GM18519 (cell line): ENCODE measurements around the gene RSL1D1.
"Not testable (repeated sequence)": the region's sequence is repeated elsewhere in the genome, so short reads cannot be mapped to it uniquely, and the experiment has no call there.

ENCODE experiments used
- ATAC-seq: cut with Tn5 transposase; IDR thresholded peaks from one replicate; pipeline ENCODE4 v1.9.1; 2021; ENCODE audit warnings: mild to moderate bottlenecking, moderate library complexity; ENCODE audit not compliant: unreplicated experiment, low FRiP score

Gene RSL1D1

GRCh38 chr16:11848842-11849241 is 2.5 kb downstream of the RSL1D1 start:
- ATAC-seq, result no peak

- ATAC-seq, result no peak
Observed at GRCh38 chr16:11844499-11844898, 6.8 kb downstream of the RSL1D1 start.

DNA sequence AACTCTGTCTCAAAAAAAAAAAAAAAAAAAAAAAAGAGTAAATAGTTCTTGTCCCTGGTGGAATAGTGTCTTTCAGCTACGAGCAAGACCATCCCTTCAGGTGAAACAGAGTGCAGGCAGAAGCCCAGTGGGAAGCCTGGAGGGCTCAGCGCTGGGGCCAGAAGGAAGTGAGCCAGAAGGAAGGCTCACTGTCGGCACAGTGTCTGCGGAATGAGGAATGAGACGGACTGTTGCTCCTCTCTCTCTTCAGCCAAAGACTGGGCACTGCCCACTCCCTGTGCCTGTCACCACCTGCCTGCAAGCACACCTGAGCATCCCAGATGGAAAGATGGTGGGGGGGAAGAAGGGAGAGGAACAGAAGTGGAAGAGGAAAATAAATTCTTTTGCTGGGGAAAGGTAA is 7.5 kb downstream of the RSL1D1 start:
- ATAC-seq, result no peak

GRCh38 chr16:11843206-11843605 is 8.1 kb downstream of the RSL1D1 start:
- ATAC-seq, result no peak

DNA sequence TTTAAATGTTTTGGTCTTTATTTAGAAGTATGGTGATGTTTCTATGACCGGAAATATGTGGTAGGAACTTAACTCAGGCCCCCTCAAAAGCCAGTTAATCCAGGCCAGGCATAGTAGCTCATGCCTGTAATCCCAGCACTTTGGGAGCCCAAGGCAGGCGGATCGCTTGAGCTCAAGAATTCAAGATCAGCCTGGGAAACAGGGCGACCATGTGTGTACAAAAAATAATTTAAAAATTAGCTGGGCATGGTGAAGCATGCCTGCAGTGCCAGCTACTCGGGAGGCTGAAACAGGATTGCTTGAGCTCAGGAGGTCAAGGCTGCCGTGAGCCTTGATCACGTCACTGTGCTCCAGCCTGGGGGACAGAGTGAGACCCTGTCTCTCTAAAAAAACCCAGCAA is 10.3 kb downstream of the RSL1D1 start:
- no peak for ATAC-seq

DNA sequence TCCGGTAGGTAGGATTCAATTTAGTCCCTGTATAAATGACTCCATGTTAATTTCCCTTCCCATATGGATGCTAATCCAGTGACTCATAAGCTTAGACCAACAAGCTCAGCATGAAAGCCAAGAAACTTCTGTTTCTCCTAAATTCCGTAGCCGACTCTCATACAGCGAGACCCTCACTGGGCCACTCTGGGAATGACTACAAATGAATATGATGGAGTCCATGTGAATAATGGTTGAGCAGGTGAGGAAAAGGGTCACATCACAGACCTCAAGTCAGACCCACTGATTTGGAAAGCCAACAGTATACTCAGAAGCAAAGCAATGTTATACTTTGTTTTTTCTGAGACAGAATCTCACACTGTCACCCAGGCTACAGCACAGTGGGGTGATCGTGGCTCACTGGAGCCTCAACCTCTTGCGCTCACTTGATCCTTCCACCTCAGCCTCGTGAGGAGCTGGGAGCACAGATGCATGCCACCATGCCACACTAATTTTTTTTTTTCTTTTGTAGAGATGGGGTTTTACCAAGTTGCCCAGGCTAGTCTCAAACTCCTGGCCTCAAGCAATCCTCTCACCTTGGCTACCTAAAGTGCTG is 14.6 kb downstream of the RSL1D1 start:
- no peak for ATAC-seq

- ATAC-seq, result no peak
Observed at GRCh38 chr16:11835891-11836649, 15.3 kb downstream of the RSL1D1 start.

GRCh38 chr16:11835309-11835708 is 16.0 kb downstream of the RSL1D1 start:
- ATAC-seq, result no peak

GRCh38 chr16:11833951-11834695 is 17.2 kb downstream of the RSL1D1 start:
- no peak for ATAC-seq

GRCh38 chr16:11828696-11829095 is 22.6 kb downstream of the RSL1D1 start:
- ATAC-seq, result no peak

DNA sequence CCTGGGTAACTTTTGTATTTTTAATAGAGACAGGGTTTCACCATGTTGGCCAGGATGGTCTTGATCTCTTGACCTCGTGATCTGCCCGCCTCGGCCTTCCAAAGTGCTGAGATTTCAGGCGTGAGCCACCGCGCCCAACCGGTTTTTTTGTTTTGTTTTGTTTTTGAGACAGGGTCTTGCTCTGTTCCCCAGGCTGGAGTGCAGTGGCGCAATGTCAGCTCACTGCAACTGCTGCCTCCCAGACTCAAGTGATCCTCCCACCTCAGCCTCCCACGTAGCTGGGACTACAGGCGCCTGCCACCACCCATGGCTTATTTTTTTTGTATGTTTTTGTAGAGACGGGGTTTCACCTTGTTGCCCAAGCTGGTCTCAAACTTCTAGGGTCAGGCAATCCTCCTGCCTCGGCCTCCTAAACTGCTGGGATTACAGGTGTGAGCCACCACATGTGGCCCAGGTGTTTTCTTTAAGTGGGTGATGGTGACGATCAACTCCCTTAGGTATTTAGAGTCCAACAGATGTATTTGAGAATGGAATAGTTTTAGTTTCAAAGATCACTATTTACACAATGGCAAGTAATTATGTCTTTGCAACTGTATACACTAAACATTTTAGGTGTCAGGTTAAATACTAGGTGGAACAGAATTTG is 25.7 kb downstream of the RSL1D1 start:
- ATAC-seq, result not testable (repeated sequence)

DNA sequence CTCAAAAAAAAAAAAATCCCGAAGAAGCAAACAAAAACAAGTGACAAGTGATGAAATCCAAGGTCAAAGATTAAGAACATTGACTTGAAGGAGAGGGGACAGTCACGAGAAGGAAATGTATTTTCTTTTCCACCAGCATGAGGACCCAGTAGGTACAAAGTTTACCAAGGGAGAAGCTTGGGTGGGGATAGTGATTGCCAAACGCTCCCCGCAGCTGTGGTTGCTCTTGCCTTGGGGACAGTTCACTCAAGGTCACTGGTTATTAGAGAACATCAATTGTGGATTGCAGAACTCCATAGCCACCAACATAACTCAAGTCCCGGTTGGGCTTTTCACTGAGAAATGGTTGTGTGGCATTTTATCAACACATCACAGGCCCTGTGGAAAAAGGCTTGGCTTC is 27.0 kb downstream of the RSL1D1 start:
- no peak for ATAC-seq

DNA sequence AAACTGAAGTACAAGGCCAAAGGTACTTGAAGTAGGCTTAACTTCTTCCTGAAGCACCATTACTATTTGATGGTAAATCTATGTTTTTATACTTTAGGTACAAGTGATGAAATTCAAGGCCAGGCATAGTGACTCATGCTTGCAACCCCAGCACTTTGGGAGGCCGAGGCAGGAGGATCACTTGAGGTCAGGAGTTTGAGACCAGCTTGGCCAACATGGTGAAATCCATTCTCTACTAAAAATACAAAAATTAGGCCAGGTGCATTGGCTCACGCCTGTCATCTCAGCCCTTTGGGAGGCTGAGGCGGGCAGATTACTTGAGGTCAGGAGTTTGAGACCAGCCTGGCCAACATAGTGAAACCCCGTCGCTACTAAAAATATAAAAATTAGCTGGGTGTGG is 27.7 kb downstream of the RSL1D1 start:
- not testable (repeated sequence) for ATAC-seq

DNA sequence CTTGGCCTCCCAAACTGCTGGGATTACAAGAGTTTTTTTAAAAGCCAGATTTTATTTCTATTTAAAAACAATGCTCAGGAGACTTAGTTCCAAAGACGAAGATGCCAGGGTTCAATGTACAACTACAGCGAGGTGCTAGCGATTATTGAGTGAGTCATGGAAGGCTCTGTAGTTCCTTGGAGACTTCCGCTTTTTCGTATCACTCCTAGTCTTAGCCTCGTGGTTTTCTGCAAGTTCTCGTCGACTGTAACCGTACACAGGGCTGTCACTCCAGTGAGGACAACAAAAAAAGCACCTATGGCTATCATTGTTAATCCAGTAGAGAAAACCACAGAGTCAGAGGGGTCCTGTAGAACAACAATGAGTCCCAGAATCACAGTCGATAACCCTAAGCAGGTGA is 31.5 kb downstream of the RSL1D1 start:
- no peak for ATAC-seq

- not testable (repeated sequence) for ATAC-seq
Observed at GRCh38 chr16:11818970-11819369, 32.4 kb downstream of the RSL1D1 start.

GRCh38 chr16:11816123-11816522 is 35.2 kb downstream of the RSL1D1 start:
- no peak for ATAC-seq

- not testable (repeated sequence) for ATAC-seq
Observed at GRCh38 chr16:11814800-11815199, 36.5 kb downstream of the RSL1D1 start.

- ATAC-seq, result no peak
Observed at GRCh38 chr16:11806721-11807120, 44.6 kb downstream of the RSL1D1 start.

GRCh38 chr16:11805556-11805955 is 45.8 kb downstream of the RSL1D1 start:
- ATAC-seq, result no peak

GRCh38 chr16:11801481-11802021 is 49.8 kb downstream of the RSL1D1 start:
- ATAC-seq, result no peak

- ATAC-seq, result no peak
Observed at GRCh38 chr16:11800382-11800718, 51.0 kb downstream of the RSL1D1 start.
